NCI-H748 treated with DMSO at 0.1 percent for 48 hours (cell line): ENCODE results near the gene PHKB.
"Not testable (repeated sequence)": the region's sequence is repeated elsewhere in the genome, so short reads cannot be mapped to it uniquely, and the experiment has no call there.

Experiments
- DNase-seq: peaks from one replicate; lab custom pipeline; 2025; lab: John Stamatoyannopoulos, UW

PHKB gene

DNA sequence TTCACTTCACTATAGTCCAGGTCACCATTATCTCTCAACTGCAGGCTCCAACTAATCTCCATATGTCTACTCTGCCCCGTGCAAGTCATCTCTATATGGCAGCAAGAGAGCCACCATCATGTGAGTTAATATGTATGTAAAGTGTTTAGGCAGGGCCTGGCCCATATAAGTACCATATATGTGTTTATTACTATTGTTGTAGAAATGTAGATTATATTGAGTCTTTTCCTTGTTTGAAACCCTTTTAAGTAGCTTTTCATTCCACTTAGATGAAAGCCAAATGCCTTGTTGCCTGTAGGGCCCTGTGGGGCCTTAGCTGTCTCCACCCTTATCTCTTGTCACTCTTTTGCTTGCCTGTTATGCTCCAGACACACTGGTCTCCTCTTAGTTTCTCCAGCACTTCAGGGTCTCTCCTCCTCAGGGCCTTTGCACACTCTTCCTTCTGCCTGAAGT lies 164.0 kb downstream of the PHKB start:
- DNase-seq: no peak

GRCh38 chr16:47626246-47626645 lies 165.1 kb downstream of the PHKB start:
- DNase-seq: no peak

- no peak for DNase-seq
Measured at GRCh38 chr16:47627085-47627639, 166.0 kb downstream of the PHKB start.

DNA sequence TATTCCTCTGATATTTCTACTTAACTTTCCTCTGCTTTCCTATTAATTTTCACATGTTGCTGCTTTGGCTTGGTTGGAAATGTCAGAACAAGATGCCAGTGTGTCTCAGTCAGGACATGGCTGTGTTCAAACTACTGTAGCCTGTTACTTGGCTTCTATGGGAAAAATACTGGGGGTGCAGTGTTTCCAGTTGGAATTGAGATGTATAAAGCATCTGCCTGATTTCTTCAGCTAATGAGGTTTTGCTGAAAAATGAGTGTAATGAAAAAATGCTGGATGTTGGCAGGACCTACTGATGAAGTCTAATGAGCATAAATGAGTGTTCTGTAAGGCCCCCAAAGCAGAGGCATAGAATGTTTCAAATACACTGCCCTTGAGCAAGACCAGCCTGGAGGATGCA lies 166.6 kb downstream of the PHKB start:
- DNase-seq: no peak

DNA sequence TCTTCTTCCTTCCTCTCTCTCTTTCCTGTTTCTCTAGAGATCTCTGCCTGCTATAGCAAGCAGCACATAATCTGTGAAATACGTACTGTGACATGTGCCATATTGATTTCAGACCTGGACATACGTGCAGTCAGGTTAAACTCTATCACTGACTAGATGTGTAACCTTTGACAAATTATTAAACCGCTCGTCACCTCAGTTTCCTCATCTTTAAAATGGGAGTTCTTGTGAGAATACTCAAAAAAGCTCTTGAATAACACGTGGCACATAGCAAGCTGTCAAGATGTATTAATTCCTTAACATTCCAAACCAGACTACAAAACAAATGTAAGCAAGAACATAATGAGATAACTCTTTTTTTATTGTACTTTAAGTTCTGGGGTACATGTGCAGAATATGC lies 170.0 kb downstream of the PHKB start:
- no peak for DNase-seq

GRCh38 chr16:47634126-47634525 lies 173.0 kb downstream of the PHKB start:
- no peak for DNase-seq

GRCh38 chr16:47634727-47635126 lies 173.6 kb downstream of the PHKB start:
- no peak for DNase-seq

GRCh38 chr16:47636501-47637099 lies 175.5 kb downstream of the PHKB start:
- no peak for DNase-seq

GRCh38 chr16:47638175-47638574 lies 177.0 kb downstream of the PHKB start:
- no peak for DNase-seq

DNA sequence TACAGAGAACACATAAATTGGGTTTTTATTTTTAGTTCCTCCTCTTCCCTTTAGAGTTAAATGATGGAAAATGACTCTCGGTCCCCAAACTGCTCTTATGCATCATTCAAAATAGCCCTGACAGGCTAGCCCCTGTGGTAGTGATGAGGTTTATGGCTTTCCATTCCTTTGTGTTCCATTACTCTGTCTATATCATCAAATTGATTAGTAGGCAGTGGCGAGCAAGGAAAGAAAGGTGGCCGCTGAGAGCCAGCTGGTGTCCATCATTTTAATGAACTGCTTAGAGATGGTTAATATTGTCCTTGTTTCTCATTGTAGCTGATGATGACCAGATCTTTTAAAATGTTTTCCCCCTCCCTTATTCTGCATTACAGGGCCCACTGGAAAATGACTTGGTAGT lies 179.5 kb downstream of the PHKB start:
- DNase-seq: no peak

GRCh38 chr16:47643323-47644000 lies 182.3 kb downstream of the PHKB start:
- DNase-seq: no peak

DNA sequence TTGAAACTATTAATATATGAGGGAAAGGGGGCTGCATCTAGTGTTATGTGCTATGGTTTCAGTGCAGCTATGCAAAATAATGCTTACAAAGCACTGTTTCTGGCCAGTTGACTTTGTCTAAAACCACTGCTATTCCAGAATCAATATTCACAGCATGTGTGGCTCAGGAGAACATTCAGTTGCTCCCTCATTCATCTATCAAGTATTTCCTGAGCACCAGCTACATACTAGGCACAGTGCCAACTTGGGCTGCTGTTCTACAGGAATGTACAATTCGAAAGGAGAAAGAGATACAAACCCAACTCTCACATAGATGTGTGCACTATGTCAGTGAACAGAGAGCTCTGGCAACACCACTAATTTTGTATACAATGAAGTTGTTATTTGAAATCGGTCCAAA lies 183.0 kb downstream of the PHKB start:
- DNase-seq: no peak

DNA sequence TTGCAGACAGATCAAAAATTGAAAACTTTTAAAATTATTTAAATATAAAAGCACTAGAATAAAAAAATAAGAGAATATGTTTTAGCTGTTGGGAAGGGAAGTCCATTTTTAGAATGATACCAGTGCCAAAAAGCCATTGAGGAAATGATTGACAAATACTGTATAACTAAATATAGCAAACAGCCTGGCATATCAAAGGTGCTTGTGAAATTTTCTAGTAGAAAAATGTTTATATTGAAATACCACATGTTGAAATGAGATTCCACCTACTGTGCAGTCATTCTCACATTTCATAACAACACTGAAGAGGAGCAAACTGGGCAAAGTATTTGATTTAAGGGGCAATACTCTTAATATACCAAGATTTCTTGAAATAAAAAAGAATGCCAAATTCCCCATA lies 183.5 kb downstream of the PHKB start:
- DNase-seq: no peak

GRCh38 chr16:47646914-47647313 lies 185.8 kb downstream of the PHKB start:
- no peak for DNase-seq

DNA sequence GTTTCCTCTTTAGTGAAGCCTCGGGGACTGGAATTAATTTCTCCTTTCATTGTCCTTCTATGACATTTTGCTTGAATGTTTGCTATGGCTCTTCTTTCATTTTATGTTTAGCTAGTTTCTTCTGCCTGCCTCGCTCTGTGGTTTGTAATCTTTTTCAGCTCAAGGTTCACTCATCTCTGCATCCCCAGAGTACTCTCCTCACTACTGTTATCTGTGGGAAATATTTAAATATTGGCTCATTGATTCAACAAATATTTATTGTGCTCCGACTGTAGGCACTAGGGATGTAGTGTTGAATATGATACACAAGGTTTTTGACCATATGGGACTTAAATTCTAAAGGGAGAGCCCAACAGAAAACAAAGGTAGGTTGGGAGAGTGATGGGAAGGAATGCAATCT lies 195.9 kb downstream of the PHKB start:
- no peak for DNase-seq

DNA sequence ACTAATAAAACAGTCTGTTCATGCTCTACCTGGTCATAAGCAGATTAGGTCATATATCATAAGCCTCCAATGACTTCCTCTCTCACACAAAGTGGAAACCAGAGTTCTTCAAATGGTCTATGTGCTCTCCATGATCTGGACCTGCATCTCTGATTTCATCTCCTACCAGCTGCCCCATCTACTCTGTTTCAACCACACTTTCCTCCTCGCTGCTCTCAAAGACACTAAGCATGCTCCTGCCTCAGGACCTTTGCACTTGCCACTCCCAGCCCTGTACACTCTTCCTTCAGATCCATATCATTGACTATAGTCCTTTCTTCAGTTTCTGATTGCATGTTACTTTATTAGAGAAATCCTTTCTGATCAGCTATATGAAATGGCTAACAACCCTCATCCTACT lies 196.8 kb downstream of the PHKB start:
- no peak for DNase-seq

DNA sequence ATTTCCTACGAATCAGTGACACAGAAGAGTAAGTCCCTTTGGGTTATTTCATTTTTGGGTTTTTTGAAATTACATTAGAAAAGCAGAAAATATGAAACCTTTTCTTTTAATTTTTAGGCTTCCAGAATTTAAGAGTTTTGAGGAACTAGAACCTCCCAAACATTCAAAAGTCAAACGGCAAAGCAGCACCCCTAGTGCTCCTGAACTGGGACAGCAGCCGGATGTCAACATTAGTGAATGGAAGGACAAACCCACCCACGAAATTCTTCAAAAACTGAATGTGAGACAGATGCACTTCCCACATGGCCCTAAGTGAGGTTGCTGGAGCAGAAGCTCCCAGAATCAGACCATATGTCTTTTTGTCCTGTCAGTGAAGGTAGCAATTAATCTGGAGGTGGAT lies 199.4 kb downstream of the PHKB start:
- DNase-seq: no peak

GRCh38 chr16:47664653-47665325 lies 203.7 kb downstream of the PHKB start:
- DNase-seq: no peak

DNA sequence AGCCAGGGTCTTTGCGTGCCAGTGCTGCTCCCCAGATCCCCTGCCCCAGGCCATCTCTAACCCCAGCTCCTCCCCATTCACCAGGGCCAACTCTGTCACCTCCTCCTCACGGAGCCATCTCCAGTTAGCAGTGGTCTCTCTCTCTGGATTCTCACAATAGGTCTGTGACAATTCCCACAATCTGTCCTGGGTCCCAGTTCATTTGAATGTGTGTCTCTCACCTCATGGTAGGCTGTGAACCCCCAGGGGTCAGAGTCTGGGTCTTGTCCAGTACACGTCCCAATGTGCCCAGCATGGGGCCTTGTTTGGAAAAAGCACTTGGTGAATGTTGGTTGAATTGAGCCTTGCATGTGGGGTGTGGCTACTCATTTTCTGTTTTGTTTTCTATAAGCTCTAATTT lies 205.3 kb downstream of the PHKB start:
- no peak for DNase-seq

DNA sequence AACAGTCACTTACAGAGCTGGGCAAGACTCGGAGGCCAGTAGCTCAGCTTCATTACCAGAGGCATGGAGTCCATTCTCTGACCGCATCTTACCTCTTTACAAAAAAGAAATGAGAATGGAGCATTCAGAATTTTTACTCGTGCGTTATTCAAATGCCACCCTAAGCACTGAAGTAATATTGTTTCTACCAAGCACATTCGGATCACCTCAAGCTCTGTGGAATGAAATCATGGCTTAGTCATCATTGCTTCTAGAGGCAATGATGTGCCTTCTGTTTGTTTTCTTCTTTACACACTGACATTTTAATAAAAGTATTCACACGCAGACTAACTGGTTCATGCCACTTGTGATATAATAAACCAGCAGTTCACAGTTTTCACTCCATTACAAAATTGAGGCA lies 206.8 kb downstream of the PHKB start:
- DNase-seq: no peak

DNA sequence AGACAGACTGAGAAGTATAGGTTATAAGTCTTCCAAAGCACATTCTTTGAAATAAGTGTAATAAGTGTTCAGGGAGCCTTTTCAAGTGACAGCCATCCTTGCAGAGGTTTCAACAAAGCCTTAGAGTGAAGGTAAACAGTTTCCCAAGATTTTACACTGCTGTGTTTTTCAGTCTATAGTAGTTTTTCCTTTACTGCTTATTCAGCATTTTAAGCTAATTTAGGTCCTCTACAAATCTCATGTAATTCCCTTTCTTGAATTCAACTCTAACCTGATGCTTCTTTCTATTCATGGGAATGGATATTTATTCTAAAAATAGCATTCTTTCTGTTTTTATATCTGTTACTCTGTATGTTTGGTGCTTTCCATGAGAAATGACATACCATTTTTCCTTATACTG lies 211.3 kb downstream of the PHKB start:
- no peak for DNase-seq

DNA sequence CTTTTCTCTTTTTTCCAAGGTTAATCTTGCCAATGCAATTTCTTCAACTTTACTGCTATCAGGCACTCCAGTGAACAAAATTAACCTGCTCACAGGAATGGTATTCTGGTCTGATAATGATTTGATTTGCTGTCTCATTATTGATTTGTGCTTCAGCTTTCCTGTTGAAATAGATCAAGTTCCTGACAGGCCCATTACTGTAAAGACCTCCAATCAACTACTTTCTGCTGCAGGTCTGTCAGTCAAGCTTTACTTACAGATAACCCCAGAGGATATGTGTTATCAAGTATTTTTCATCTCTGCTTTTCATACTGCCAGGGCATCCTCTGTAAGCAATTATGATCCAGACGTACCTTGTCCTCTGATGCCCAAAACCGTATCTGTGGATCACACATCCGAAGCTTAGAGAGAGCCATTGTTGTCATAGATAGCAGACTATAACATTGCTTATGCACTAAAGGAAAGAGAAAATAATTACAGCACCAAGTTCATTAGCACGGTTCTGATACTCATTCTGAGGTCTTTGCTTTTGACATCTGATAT lies 215.6 kb downstream of the PHKB start:
- no peak for DNase-seq

DNA sequence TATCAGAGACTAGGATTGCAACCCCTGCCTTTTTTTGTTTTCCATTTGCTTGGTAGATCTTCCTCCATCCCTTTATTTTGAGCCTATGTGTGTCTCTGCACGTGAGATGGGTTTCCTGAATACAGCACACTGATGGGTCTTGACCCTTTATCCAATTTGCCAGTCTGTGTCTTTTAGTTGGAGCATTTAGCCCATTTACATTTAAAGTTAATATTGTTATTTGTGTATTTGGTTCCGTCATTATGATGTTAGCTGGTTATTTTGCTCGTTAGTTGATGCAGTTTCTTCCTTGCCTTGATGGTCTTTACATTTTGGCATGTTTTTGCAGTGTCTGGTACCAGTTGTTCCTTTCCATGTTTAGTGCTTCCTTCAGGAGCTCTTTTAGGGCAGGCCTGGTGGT lies 220.4 kb downstream of the PHKB start:
- DNase-seq: not testable (repeated sequence)
